HG03097 (cell line): ENCODE data around the gene GATAD1.
"Not testable (repeated sequence)": the region's sequence is repeated elsewhere in the genome, so short reads cannot be mapped to it uniquely, and the experiment has no call there.

ENCODE experiments used
- ATAC-seq: cut with Tn5 transposase; IDR thresholded peaks from one replicate; pipeline ENCODE4 v1.9.1; 2021; ENCODE audit not compliant: unreplicated experiment, low FRiP score

The GATAD1 gene

GRCh38 chr7:92478711-92479110 lies 31.4 kb downstream of the GATAD1 start:
- ATAC-seq, result no peak

GRCh38 chr7:92479146-92479545 lies 31.9 kb downstream of the GATAD1 start:
- not testable (repeated sequence) for ATAC-seq

- ATAC-seq, result not testable (repeated sequence)
Measured at GRCh38 chr7:92483624-92484023, 36.3 kb downstream of the GATAD1 start.

GRCh38 chr7:92484226-92484625 lies 36.9 kb downstream of the GATAD1 start:
- not testable (repeated sequence) for ATAC-seq

- ATAC-seq, result no peak
Measured at GRCh38 chr7:92485267-92485892, 38.1 kb downstream of the GATAD1 start.

- no peak for ATAC-seq
Measured at GRCh38 chr7:92485974-92486373, 38.7 kb downstream of the GATAD1 start.

GRCh38 chr7:92487804-92488203 lies 40.5 kb downstream of the GATAD1 start:
- no peak for ATAC-seq

- no peak for ATAC-seq
Measured at GRCh38 chr7:92489634-92490033, 42.4 kb downstream of the GATAD1 start.

- no peak for ATAC-seq
Measured at GRCh38 chr7:92496876-92497275, 49.6 kb downstream of the GATAD1 start.

- ATAC-seq, result no peak
Measured at GRCh38 chr7:92498557-92498956, 51.3 kb downstream of the GATAD1 start.

GRCh38 chr7:92503767-92504166 lies 56.5 kb downstream of the GATAD1 start:
- ATAC-seq, result no peak

GRCh38 chr7:92504563-92504962 lies 57.3 kb downstream of the GATAD1 start:
- no peak for ATAC-seq

- no peak for ATAC-seq
Measured at GRCh38 chr7:92506363-92506762, 59.1 kb downstream of the GATAD1 start.

- ATAC-seq, result no peak
Measured at GRCh38 chr7:92508946-92509345, 61.7 kb downstream of the GATAD1 start.
